Measurements from ENCODE around the gene COPG1.

GRCh38 chr3:129238945-129239705 is 10.3 kb upstream of the COPG1 start:
- TF ChIP-seq FOXA1 (IDR thresholded peaks at IDR 0.05) (no peak), SP1 (IDR thresholded peaks at IDR 0.05) (no peak), NFRKB (IDR thresholded peaks at IDR 0.05) (no peak), FOXM1 (IDR thresholded peaks at IDR 0.05; ENCODE audit: borderline replicate concordance) (no peak), FOXK2 (IDR thresholded peaks at IDR 0.05) (no peak), ELF4 (IDR thresholded peaks at IDR 0.05) (no peak), BHLHE40 (IDR thresholded peaks at IDR 0.05; ENCODE audit: borderline replicate concordance) (no peak)
